ENCODE data around the gene VCAM1.

DNA sequence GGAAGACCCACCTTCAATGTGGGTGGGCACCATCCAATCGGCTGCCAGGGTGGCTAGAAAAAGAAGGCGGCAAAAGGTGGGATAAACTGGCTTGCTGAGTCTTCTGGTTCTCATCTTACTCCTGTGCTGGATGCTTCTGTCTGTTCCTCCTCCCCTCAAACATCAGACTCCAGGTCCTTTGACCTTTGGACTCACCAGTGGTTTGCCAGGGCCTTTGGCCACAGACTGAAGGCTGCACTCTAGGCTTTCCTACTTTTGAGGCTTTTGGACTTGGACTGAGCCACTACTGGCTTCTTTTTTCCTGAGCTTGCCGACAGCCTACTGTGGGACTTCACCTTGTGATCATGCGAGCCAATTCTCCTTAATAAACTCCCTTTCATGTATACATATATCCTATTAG lies 55.9 kb downstream of the VCAM1 start:
- TF ChIP-seq, protein P1, sequence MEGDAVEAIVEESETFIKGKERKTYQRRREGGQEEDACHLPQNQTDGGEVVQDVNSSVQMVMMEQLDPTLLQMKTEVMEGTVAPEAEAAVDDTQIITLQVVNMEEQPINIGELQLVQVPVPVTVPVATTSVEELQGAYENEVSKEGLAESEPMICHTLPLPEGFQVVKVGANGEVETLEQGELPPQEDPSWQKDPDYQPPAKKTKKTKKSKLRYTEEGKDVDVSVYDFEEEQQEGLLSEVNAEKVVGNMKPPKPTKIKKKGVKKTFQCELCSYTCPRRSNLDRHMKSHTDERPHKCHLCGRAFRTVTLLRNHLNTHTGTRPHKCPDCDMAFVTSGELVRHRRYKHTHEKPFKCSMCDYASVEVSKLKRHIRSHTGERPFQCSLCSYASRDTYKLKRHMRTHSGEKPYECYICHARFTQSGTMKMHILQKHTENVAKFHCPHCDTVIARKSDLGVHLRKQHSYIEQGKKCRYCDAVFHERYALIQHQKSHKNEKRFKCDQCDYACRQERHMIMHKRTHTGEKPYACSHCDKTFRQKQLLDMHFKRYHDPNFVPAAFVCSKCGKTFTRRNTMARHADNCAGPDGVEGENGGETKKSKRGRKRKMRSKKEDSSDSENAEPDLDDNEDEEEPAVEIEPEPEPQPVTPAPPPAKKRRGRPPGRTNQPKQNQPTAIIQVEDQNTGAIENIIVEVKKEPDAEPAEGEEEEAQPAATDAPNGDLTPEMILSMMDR (IDR thresholded peaks at IDR 0.05), result no peak
- no peak for TF ChIP-seq POLR2A (IDR thresholded peaks at IDR 0.05)
